GM23338 (cell line): ENCODE data around the gene OPTC.

ENCODE experiments used
- CREB1 ChIP-seq: fragments of 250-450 bp; sonication (Bioruptor Pico); IDR thresholded peaks from 2 replicates; pipeline ENCODE4 v1.5.0; 2020; ENCODE audit warnings: low read depth, mild to moderate bottlenecking, moderate library complexity
- EZH2 ChIP-seq: fragments of 200-600 bp; sonication (generic); IDR thresholded peaks from one replicate; pipeline ENCODE4 v1.8.0; 2017; ENCODE audit warnings: antibody characterized with exemption, mild to moderate bottlenecking, low read depth; ENCODE audit not compliant: unreplicated experiment
- EZH2phosphoT487 ChIP-seq: fragments of 200-600 bp; sonication (generic); IDR thresholded peaks from one replicate; pipeline ENCODE4 v1.8.1; 2018; ENCODE audit warnings: antibody characterized with exemption; ENCODE audit not compliant: unreplicated experiment
- JUNB ChIP-seq: IDR thresholded peaks from one replicate; pipeline ENCODE4 v1.6.1; 2016; ENCODE audit warnings: antibody characterized with exemption; ENCODE audit not compliant: unreplicated experiment
- POLR2AphosphoS5 ChIP-seq: IDR thresholded peaks from 2 replicates; pipeline ENCODE4 v1.6.1; 2016; ENCODE audit warnings: antibody characterized with exemption, low read depth
- REST ChIP-seq: IDR thresholded peaks from one replicate; pipeline ENCODE4 v1.6.1; 2018; ENCODE audit warnings: antibody characterized with exemption; ENCODE audit not compliant: unreplicated experiment
- ZNF331 ChIP-seq: fragments of 250-450 bp; sonication (Bioruptor Pico); IDR thresholded peaks from 2 replicates; pipeline ENCODE4 v1.5.0; 2020; ENCODE audit warnings: low read depth, mild to moderate bottlenecking, moderate library complexity
- TF ChIP-seq, protein P1 (sequence below), 2 experiments: fragments of 200-600 bp in 1 of 2; sonication (generic) in 1 of 2; conservative IDR thresholded peaks; 2 replicates each; pipeline versions ENCODE4 v1.5.1 to v1.6.1; 2016 to 2017; ENCODE audit warnings: antibody characterized with exemption in 2 of 2, low read depth in 2 of 2, mild to moderate bottlenecking in 2 of 2, moderate library complexity in 1 of 2
- TF ChIP-seq, protein P2 (sequence below): IDR thresholded peaks from 2 replicates; pipeline ENCODE4 v1.6.1; 2016; ENCODE audit warnings: antibody characterized with exemption

GRCh38 chr1:203486618-203487370, 7.2 kb upstream of the OPTC start:
- TF ChIP-seq POLR2AphosphoS5: no peak
- TF ChIP-seq, protein P1, sequence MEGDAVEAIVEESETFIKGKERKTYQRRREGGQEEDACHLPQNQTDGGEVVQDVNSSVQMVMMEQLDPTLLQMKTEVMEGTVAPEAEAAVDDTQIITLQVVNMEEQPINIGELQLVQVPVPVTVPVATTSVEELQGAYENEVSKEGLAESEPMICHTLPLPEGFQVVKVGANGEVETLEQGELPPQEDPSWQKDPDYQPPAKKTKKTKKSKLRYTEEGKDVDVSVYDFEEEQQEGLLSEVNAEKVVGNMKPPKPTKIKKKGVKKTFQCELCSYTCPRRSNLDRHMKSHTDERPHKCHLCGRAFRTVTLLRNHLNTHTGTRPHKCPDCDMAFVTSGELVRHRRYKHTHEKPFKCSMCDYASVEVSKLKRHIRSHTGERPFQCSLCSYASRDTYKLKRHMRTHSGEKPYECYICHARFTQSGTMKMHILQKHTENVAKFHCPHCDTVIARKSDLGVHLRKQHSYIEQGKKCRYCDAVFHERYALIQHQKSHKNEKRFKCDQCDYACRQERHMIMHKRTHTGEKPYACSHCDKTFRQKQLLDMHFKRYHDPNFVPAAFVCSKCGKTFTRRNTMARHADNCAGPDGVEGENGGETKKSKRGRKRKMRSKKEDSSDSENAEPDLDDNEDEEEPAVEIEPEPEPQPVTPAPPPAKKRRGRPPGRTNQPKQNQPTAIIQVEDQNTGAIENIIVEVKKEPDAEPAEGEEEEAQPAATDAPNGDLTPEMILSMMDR (conservative IDR thresholded peaks at IDR 0.05; ENCODE audit: low read depth in 2 of 2): 0 out of 4 replicates have a peak, but pooled peaks of 1 of the 2 experiments have one; percentile 4
- TF ChIP-seq, protein P2, sequence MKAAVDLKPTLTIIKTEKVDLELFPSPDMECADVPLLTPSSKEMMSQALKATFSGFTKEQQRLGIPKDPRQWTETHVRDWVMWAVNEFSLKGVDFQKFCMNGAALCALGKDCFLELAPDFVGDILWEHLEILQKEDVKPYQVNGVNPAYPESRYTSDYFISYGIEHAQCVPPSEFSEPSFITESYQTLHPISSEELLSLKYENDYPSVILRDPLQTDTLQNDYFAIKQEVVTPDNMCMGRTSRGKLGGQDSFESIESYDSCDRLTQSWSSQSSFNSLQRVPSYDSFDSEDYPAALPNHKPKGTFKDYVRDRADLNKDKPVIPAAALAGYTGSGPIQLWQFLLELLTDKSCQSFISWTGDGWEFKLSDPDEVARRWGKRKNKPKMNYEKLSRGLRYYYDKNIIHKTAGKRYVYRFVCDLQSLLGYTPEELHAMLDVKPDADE: no peak
- no peak for TF ChIP-seq REST
- no peak for TF ChIP-seq EZH2phosphoT487
- no peak for TF ChIP-seq ZNF331
- TF ChIP-seq JUNB: no peak
- no peak for TF ChIP-seq EZH2
- no peak for TF ChIP-seq CREB1 (CRISPR knock-in tag)
